NB4 (cell line): Measurements from ENCODE around the gene MPDU1.

Source experiments
- DNase-seq: peaks from one replicate; pipeline ENCODE4 v3.0.0; 2010; ENCODE audit warnings: low read depth
- H3K4me3 ChIP-seq: one replicate; pipeline ENCODE4 v1.5.1; 2011; ENCODE audit warnings: mild to moderate bottlenecking, low read depth, low read length, moderate library complexity
- MYC ChIP-seq: IDR thresholded peaks from 2 replicates; pipeline ENCODE4 v1.6.1; 2011; ENCODE audit warnings: low read depth, low read length
- POLR2A ChIP-seq: IDR thresholded peaks from 2 replicates; pipeline ENCODE4 v1.6.1; 2011; ENCODE audit warnings: mild to moderate bottlenecking; ENCODE audit not compliant: insufficient read length; ENCODE audit errors: extremely low read depth
- TF ChIP-seq, protein P1 (sequence below): IDR thresholded peaks from one replicate; pipeline ENCODE4 v1.5.1; 2012; ENCODE audit warnings: low read depth, low read length
- TF ChIP-seq, protein P2 (sequence below): IDR thresholded peaks from 2 replicates; pipeline ENCODE4 v1.6.1; 2011; ENCODE audit warnings: low read depth, low read length

Gene MPDU1

DNA sequence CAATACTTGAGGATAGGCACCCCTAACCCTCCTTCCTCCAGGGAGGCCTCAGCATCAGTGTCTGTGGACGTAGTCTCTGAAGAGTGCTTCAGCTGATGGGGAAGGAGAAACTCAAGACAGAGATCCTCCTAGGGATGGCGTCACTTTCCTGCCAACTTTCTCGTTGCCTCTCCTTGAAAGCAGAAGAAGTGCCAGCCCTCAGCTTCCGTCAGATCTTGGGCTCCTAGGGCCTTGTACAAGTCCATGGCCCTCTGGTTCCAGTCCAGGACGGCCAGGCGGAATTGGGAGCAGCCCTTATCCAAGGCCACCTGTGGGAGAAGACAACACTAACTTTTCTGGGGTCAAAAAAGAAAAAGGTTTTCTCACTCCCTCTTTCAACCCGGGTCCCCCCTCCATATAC lies 42.7 kb downstream of the MPDU1 start:
- no peak for DNase-seq
- TF ChIP-seq POLR2A (no peak), MYC (no peak)
- TF ChIP-seq, protein P1, sequence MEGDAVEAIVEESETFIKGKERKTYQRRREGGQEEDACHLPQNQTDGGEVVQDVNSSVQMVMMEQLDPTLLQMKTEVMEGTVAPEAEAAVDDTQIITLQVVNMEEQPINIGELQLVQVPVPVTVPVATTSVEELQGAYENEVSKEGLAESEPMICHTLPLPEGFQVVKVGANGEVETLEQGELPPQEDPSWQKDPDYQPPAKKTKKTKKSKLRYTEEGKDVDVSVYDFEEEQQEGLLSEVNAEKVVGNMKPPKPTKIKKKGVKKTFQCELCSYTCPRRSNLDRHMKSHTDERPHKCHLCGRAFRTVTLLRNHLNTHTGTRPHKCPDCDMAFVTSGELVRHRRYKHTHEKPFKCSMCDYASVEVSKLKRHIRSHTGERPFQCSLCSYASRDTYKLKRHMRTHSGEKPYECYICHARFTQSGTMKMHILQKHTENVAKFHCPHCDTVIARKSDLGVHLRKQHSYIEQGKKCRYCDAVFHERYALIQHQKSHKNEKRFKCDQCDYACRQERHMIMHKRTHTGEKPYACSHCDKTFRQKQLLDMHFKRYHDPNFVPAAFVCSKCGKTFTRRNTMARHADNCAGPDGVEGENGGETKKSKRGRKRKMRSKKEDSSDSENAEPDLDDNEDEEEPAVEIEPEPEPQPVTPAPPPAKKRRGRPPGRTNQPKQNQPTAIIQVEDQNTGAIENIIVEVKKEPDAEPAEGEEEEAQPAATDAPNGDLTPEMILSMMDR = no peak
- TF ChIP-seq, protein P2, sequence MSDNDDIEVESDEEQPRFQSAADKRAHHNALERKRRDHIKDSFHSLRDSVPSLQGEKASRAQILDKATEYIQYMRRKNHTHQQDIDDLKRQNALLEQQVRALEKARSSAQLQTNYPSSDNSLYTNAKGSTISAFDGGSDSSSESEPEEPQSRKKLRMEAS = no peak
- no peak overlapping the region for H3K4me3 ChIP-seq

DNA sequence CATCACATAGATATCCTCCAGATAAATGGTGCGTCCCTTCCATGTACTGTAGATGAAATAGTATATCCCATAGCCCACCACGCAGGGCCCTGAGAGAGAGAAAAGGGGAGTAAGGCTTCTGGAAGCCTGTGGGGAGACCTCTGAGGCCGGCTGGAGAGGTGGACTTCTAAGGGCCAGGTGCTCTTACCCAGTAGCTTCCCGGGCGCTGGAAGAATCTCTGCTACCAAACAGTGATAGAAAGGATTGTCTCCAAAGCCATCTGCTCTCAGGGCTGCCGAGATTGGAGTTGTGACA lies 43.3 kb downstream of the MPDU1 start:
- no peak for DNase-seq
- H3K4me3 ChIP-seq = peak overlapping the region; percentile 50
- no peak for TF ChIP-seq MYC
- TF ChIP-seq POLR2A = no peak
- TF ChIP-seq, protein P1 = no peak
- TF ChIP-seq, protein P2 = no peak

DNA sequence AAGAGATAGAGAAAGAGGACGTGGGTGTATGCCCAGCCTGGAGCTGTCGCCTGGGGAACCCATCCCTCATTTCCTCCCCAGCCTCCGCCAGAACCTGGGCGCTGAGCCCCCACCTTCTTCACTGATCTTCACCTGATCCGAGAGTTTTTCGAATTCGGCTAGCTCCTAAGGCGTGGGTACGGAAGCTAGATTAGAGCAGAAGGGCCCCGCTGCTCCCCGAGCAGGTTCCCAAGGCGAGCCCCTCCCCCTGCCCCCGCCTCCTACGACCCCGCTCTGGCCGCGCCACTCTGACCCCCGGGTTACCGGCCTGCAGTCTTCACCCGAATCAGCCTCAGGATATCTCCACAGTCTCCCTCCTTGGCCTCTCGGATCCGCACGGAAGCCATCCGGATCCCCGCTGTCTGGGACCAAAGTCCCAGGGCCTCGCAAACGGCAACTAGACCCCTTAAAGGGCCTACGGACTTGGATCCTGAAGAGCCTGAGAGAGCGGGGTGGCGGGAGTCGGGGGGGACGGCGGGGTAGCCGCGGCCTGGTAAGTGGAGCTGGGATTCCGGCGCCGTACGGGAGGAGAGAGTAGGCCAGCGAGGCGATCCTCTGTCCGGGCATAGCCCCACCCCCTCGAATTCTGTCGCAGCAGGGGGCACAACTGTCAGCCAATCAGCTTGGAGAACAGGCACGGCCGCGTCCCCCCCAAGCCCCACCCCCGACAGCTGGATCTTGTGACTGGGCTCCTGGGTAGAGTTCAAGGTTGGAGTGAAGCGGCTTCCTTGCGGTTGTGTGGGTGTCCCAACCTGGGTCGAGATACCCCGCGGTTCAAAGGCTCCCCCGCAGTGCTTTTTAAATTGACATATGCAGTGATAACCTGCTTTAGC lies 43.8 kb downstream of the MPDU1 start, which contains the start of gene SAT2:
TSS of gene SAT2 (minus strand) at position 572 of the 872 bp plus-strand sequence. CDS start at position 386, 186 bp downstream.
- TF ChIP-seq, protein P2 = no peak
- TF ChIP-seq, protein P1 = no peak
- TF ChIP-seq MYC = no peak
- TF ChIP-seq POLR2A = no peak
- peak within 1 kb of the TSS; percentile 50 for H3K4me3 ChIP-seq
- peak; percentile 89 for DNase-seq

DNA sequence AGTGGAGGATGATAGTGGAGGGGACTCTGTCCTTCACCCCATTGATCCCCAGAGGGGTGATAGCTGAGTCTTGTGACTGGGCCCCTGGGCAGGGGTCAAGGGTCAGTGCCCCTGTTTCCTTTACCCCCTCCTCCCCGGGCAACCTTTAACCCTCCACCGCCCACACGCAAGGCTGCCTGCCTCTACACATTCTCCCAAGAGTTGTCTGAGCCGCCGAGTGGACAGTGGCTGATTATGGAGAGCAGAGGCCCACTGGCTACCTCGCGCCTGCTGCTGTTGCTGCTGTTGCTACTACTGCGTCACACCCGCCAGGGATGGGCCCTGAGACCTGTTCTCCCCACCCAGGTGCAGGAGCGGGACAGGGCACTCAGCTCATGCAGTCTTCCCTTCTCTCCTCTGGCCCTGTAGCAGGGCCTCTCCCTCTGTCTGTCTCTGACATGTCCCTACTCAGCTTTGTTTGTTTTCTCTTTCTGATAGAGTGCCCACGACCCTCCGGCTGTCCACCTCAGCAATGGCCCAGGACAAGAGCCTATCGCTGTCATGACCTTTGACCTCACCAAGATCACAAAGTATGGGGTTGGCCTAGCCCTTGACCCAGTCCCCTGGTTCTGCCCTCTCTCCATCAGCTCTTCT lies 46.4 kb downstream of the MPDU1 start, which contains the start of gene SHBG:
TSS of gene SHBG (plus strand) at position 197 of the 633 bp plus-strand sequence. CDS start at position 235, 38 bp downstream.
- TF ChIP-seq POLR2A (no peak), MYC (no peak)
- TF ChIP-seq, protein P1 = no peak
- TF ChIP-seq, protein P2 = no peak
- DNase-seq = no peak
- H3K4me3 ChIP-seq = no peak within 1 kb of the TSS

DNA sequence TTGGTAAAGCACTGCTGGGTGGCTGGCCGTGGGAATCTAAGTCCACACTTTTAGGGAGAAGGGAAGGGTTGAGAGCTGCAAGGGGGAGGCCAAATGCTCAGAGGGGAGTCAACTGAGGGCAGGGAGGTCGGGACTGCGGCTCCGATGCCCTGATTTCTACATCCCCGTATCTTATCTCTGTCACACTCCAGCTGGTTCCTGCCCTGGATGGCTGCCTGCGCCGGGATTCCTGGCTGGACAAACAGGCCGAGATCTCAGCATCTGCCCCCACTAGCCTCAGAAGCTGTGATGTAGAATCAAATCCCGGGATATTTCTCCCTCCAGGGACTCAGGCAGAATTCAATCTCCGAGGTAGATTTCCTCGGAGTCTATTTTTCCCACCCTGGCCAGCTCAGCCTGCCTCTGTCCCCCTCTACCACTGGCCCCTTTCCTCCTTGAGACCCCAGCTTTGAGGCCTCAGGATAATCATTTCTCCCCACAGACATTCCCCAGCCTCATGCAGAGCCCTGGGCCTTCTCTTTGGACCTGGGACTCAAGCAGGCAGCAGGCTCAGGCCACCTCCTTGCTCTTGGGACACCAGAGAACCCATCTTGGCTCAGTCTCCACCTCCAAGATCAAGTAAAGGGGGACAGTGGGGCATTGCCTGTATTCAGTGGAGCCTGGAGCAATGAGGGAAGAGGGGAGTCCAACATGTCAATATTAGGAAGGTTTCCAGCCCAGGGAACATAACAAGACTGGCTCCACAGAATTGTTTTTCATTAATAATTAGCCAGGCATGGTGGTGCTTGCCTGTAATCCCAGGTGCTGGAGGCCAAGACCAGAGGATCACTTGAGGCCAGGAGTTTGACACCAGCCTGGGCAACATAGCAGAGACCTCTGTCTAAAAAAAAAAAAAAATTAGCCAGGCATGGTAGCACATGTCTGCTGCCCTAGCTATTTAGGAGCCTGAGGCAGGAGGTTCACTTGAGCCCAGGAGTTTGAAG lies 48.0 kb downstream of the MPDU1 start:
- H3K4me3 ChIP-seq = no peak overlapping the region
- no peak for DNase-seq
- TF ChIP-seq, protein P1 = no peak
- TF ChIP-seq, protein P2 = no peak
- TF ChIP-seq POLR2A = no peak
- no peak for TF ChIP-seq MYC
